GM10266 (cell line): ENCODE results near the gene MTUS2.

ENCODE experiments used
- DNase-seq: peaks from one replicate; pipeline ENCODE4 v3.0.0; 2012; ENCODE audit errors: extremely low spot score
- TF ChIP-seq, protein P1 (sequence below): IDR thresholded peaks from 2 replicates; pipeline ENCODE4 v1.5.1; 2012; ENCODE audit warnings: mild to moderate bottlenecking, low read depth; ENCODE audit not compliant: control insufficient read depth, insufficient read depth; ENCODE audit errors: missing control alignments

The MTUS2 gene

DNA sequence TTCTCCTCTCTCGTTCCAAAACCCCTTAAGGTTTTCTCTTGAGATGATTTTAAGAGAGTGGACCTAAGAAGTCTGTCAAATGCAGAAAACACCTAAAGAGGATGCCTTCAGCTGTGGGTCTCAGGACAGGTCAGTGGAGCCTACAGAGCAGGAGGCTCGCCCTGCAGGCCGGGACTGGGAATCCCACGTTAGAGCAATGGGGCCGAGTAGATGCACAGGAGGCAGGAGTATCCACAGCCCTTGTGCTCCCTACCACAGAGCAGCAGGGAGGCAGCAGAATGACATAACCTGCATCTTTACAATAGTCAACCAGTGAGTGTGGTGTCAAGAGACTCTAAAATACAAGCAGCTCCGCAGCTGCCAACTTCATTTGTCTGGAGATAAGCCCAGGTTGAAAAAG is 229.4 kb downstream of the MTUS2 start:
- TF ChIP-seq, protein P1, sequence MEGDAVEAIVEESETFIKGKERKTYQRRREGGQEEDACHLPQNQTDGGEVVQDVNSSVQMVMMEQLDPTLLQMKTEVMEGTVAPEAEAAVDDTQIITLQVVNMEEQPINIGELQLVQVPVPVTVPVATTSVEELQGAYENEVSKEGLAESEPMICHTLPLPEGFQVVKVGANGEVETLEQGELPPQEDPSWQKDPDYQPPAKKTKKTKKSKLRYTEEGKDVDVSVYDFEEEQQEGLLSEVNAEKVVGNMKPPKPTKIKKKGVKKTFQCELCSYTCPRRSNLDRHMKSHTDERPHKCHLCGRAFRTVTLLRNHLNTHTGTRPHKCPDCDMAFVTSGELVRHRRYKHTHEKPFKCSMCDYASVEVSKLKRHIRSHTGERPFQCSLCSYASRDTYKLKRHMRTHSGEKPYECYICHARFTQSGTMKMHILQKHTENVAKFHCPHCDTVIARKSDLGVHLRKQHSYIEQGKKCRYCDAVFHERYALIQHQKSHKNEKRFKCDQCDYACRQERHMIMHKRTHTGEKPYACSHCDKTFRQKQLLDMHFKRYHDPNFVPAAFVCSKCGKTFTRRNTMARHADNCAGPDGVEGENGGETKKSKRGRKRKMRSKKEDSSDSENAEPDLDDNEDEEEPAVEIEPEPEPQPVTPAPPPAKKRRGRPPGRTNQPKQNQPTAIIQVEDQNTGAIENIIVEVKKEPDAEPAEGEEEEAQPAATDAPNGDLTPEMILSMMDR, result no peak
- DNase-seq, result no peak

DNA sequence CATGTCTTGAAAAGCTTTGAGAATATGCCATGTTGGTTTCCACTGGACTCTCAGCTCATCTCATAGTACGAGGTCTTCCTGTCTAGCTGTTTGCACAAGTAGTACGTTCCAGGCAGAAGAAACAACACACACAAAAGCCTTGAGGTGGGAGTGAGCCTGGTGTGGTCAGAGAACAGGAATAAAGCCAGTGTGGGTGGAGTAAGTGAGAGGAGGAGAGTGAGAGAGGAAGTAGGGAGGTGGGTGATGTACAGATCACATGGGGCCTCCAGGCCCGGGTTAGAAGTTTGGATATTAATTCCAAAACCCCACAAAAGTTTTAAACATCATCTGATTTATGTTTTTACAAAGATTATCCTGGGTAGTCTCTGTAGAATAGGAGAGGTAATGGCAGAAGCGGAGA is 230.6 kb downstream of the MTUS2 start:
- TF ChIP-seq, protein P1, result no peak
- no peak for DNase-seq

- TF ChIP-seq, protein P1, result no peak
- no peak for DNase-seq
Measured at GRCh38 chr13:29059800-29060199, 239.7 kb downstream of the MTUS2 start.

GRCh38 chr13:29065142-29065541 is 245.0 kb downstream of the MTUS2 start:
- TF ChIP-seq, protein P1, result no peak
- no peak for DNase-seq

DNA sequence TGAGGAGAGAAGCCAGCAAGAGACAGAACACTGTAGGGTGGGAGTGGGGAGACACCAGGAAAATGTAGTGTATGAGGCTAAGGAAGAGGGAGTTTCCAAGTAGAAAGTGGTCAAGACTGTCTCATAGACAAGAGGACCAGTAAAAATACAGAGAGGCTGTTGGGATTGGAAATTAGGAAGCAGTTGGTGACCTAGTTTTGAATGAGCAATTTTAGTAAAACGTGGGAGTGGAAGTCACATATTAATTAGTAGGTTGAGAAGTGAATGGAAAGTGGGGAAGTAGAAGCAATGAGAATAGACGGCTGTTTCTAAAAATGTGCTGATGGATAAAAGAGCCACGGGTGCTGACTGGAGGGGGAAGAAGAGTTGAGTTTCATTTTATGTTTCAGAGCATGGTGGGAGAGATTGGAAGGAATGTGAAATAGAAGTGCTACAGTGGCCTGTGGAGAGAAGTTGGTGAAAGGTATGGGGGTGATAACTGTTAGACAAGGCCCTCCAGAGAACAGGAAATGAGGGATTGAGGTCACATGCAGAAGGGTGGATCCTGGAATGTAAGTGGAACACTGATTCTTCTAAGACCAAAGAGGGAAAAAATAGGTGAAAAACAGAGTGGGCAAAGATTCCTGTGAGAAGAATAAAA is 247.3 kb downstream of the MTUS2 start:
- TF ChIP-seq, protein P1, result no peak

DNA sequence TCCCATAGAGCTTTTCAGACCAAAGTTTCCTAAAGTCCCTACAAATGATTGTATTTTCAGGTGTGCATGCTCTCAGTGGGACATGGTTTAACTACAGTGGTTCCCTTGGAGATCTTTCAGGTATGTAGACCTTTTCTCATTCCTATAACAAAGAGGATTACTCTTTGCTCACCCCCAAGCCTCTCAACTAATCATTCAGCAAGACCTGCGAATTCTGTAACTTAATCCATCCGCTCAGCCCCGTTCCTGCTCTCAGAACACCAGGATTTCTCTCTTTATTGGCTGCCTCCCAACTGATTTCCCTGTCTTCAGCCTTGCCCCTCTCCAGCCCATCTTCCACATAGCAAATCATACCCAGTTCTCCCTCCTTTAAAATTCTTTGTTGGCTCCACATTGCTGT is 253.6 kb downstream of the MTUS2 start:
- TF ChIP-seq, protein P1, result no peak
- no peak for DNase-seq

More for the DNA sequence above, 247.3 kb downstream of the MTUS2 start:
- DNase-seq, result no peak

DNA sequence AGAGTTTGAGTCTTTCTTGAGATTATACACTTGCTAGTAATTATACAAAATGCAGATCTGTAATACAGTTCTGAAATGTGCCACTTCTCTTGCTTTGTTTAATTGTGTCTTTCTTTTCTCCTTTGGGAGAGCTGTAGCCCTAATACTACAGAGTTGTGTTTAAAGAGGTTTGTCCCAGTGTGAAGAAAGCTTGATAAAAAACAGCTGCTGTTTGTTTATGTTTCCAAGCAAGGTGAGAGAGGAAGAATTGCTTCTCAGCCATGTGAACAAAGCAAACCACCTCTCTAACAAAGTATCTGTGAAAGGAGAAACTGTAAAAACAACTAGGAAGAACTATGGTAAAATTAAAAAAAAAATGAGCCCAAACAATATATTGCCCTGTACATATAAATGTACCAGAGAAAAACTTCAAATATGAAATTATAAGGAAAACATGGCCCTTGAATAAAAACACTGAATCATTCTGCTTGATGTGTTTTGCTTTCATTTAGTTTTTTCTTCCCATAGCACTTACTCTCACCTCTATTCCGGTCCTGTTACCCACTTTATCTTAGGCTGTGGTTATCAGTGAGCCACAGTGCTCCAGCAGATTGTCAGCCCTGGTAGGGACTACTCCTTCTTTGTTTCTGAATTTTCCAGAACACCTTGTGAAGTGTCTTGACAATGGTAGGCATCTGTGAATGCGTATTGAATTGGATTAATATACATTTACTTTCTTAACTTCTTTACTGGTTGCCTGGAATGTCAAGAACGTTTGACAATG is 257.1 kb downstream of the MTUS2 start:
- TF ChIP-seq, protein P1, result no peak
- DNase-seq, result no peak
